PFSK-1 (cell line): ENCODE measurements around the gene RANBP3.

Experiments
- FOXP2 ChIP-seq: optimal IDR thresholded peaks from 2 replicates; pipeline ENCODE3; 2011; ENCODE audit warnings: borderline replicate concordance, control low read depth, inconsistent platforms; ENCODE audit not compliant: insufficient read depth; ENCODE audit errors: extremely low read length, extremely low read depth
- POLR2AphosphoS5 ChIP-seq: IDR thresholded peaks from 2 replicates; pipeline ENCODE4 v1.6.1; 2012; ENCODE audit warnings: low read depth, mild to moderate bottlenecking, control low read depth, low read length, moderate library complexity
- REST ChIP-seq, 2 experiments: IDR thresholded peaks; 2 replicates each; pipeline versions ENCODE4 v1.6.1 to v1.8.0; 2011 to 2012; ENCODE audit warnings: low read depth in 2 of 2, low read length in 2 of 2, control low read depth in 1 of 2, inconsistent platforms in 1 of 2, mild to moderate bottlenecking in 1 of 2, moderate library complexity in 1 of 2; ENCODE audit not compliant: insufficient read depth in 1 of 2
- SIN3A ChIP-seq: IDR thresholded peaks from 2 replicates; pipeline ENCODE4 v1.6.1; 2012; ENCODE audit warnings: mild to moderate bottlenecking, low read length, moderate library complexity, borderline replicate concordance; ENCODE audit not compliant: insufficient read depth
- TAF1 ChIP-seq: IDR thresholded peaks from 2 replicates; pipeline ENCODE4 v1.6.1; 2012; ENCODE audit warnings: low read length, control low read depth, borderline replicate concordance; ENCODE audit not compliant: insufficient read depth

Gene RANBP3

DNA sequence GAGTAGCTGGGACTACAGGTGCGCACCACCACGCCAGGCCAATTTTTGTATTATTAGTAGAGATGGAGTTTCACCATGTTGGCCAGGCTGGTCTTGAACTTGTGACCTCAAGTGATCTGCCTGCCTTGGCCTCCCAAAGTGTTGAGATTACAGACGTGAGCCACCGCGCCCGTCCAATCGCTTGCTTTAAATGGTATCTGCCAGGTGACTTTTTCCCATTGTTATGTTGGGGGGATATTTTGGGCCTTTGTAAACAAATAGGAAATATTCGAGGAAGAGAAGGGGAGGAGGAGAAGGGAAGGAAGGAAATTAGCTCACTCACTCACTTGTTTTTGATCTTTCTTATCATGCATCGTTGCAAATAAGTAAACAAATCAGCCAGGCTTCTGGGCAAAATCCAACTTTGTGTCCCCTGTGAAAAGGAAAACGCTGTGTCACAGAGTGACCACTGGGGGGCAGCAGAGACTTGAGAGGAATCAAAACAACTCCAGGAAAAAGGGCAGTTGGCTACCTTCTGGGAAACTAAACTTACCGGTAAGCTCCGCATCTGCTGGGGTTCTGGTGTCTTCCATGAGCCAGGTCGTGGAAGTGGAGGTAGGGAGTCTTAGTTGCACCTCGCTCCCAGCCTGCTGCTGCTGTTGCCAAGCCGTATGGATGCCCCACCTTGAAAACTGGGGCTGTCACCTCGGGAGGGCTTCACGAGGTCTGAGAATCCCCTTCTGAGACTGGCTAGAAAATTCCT lies 9.3 kb upstream of the RANBP3 start:
- TF ChIP-seq SIN3A, result no peak
- TF ChIP-seq POLR2AphosphoS5, result no peak
- TF ChIP-seq TAF1, result no peak
- TF ChIP-seq REST (IDR thresholded peaks at IDR 0.05; ENCODE audit: insufficient read depth in 1 of 2, low read depth in 2 of 2, low read length in 2 of 2), result no peak
- TF ChIP-seq FOXP2, result no peak

DNA sequence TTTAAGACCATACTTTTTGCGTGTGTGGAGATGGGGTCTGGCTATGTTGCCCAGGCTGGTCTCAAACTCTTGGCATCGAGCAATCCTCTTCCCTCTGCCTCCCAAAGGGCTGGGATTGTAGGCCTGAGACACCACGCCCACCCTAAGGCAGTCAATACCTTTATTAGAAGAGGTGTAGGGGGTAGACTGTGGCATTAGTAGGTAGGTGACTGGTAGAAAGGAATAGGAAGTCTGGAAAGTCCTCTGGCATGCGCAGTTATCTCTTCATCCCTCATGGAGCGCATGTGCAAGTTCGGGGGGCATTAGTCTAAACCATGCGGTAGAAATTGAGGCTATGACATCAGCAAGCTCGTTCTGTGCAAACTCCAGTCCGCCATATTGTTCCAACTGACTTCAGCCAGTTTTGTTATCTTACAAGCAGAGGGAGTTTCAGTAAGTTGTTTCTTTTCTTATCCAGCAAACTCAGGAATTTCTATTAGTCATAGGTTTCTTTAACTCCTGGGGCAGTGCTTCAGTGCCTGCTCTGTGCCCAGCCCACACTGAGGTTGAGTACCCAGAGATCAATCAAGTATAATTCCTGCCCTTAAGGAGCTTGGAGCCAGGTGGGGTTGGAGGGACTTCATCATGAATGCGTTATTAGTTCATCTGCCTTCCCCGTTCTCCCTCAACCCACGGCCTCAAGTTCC lies 7.3 kb upstream of the RANBP3 start:
- TF ChIP-seq TAF1 (no peak), POLR2AphosphoS5 (no peak), REST (IDR thresholded peaks at IDR 0.05; ENCODE audit: insufficient read depth in 1 of 2, low read depth in 2 of 2, low read length in 2 of 2) (no peak), FOXP2 (no peak), SIN3A (no peak)

DNA sequence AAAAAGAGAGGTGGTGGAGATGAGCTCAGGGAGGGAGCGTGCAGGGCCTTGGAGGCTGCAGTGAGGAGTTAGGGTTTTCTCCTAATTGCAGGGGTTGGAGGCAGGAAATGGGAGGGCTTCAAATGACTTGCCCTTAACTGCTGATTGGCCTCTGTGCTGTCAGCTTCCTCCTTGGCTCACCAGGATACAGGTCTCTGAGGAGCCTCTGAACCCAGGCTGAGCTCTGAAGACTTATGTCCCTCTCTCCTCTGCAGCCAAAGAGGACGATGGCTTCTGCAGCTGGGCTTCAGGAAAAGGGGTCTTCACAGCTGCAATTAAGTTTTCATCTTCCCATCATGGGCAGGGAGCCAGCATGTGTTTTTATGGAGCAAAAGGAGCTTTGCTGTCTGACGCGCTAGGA lies 6.7 kb upstream of the RANBP3 start:
- TF ChIP-seq SIN3A, result no peak

- TF ChIP-seq REST (IDR thresholded peaks at IDR 0.05; ENCODE audit: insufficient read depth in 1 of 2, low read depth in 2 of 2, low read length in 2 of 2) (no peak), TAF1 (no peak), FOXP2 (no peak), SIN3A (no peak), POLR2AphosphoS5 (no peak)
These were observed 5.5 kb upstream of the RANBP3 start for GRCh38 chr19:5983367-5983955.

DNA sequence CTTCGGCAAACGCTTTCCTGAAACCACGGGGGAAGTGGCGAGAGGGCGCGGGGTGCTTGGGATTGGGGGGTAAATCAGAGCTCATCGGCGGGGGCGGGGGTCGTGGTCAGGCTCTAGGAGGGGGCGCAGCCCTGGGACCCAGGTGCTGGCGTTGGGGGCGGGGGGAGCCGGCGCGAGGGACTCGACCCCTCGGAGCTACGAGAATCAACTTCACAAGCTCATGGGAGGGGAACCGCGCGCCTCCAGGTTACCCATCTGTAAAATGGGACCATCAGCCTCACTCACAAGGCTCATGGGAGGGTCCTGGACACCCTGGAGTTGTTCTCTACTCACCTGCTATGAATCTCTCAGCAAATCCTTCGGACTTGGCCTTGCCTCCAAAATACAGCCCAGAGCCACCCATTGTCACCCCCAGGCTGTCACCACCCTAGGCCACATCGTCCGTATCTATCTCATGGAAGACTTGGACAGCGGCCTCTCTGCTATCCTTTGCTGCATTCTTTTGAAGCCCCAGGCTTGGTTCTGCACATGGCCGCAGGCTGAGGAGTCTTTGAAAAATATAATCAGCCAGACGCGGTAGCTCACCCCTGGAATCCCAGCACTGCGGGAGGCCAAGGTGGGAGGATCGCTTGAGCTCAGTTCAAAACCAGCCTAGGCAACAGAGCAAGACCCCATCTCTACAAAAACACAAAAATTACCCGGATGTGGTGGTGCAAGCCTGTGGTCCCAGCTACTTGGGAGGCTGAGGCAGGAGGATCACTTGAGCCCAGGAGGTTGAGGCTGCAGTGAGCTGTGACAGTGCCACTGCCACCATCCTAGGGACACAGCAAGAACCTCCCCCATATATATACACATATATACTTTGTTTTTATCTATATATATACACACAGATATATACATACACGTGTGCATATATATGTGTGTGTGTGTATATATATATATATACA lies 939 bp upstream of the RANBP3 start:
- TF ChIP-seq SIN3A (no peak), TAF1 (no peak), FOXP2 (no peak), POLR2AphosphoS5 (no peak), REST (IDR thresholded peaks at IDR 0.05; ENCODE audit: insufficient read depth in 1 of 2, low read depth in 2 of 2, low read length in 2 of 2) (no peak)
